BLaER1 treated with 17β-estradiol and CSF1 and Interleukin-3, amounts not matched to agents 10 nM and 100 nM (cell line): Measurements from ENCODE around the gene ZNF629.
A peak's percentile ranks its signal among the peaks of the same experiment; 100 is the strongest.

Experiments
- H3K27ac ChIP-seq, 11 experiments: shearing (Covaris generic); formaldehyde crosslinking; 2 replicates each; pipeline ENCODE4 v1.8.1; 2022
- H3K27me3 ChIP-seq, 11 experiments: shearing (Covaris generic); formaldehyde crosslinking; 2 replicates each; pipeline ENCODE4 v1.8.1; 2022
- H3K36me3 ChIP-seq, 11 experiments: shearing (Covaris generic); formaldehyde crosslinking; 2 replicates each; pipeline ENCODE4 v1.8.1; 2022
- H3K4me1 ChIP-seq, 10 experiments: shearing (Covaris generic); formaldehyde crosslinking; 2 replicates each; pipeline ENCODE4 v1.8.1; 2022
- H3K4me2 ChIP-seq, 11 experiments: shearing (Covaris generic); formaldehyde crosslinking; 2 replicates each; pipeline ENCODE4 v1.8.1; 2022
- H3K4me3 ChIP-seq, 10 experiments: shearing (Covaris generic); formaldehyde crosslinking; 2 replicates each; pipeline ENCODE4 v1.8.1; 2022
- H3K9ac ChIP-seq, 11 experiments: shearing (Covaris generic); formaldehyde crosslinking; 2 replicates each; pipeline ENCODE4 v1.8.1; 2022
- H3K9me3 ChIP-seq, 11 experiments: shearing (Covaris generic); formaldehyde crosslinking; replicated peaks in 1 of 11; 2 replicates each; pipeline ENCODE4 v1.8.1; 2022
- H4K20me1 ChIP-seq, 11 experiments: shearing (Covaris generic); formaldehyde crosslinking; 2 replicates each; pipeline ENCODE4 v1.8.1; 2022
- Cebpa-rat ChIP-seq, 11 experiments: shearing (Covaris generic); IDR thresholded peaks; 2 replicates each; pipeline ENCODE4 v1.8.1; 2022

The ZNF629 gene

DNA sequence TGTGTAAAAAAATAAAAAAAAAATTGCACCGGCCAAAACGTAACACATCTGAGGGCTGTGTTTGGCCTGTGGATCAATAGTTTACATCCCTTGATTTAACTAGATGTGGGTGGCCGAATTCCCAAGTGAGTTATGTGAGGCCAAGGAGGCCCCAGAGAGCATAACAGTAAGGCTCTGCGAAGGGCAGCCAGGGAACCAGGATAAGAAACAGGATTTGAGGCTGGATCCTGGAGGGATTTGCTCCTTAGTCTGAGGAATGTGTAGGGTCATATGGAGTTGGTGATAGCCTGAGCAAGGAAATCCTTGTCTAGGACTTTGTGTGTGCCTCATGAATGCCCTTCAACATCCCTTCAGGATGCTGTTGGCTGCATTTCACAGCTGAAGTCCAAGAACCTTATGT lies 36.8 kb downstream of the ZNF629 start:
- Histone ChIP-seq H3K36me3 (peaks cover 43 to 70% (median 53%) of the 10 kb centered on the region in 11 experiments), H3K4me2 (peak overlapping the region in 8 of 11 experiments; percentile 60 to 79 (median 72); a peak in 7 of 22 replicates)

DNA sequence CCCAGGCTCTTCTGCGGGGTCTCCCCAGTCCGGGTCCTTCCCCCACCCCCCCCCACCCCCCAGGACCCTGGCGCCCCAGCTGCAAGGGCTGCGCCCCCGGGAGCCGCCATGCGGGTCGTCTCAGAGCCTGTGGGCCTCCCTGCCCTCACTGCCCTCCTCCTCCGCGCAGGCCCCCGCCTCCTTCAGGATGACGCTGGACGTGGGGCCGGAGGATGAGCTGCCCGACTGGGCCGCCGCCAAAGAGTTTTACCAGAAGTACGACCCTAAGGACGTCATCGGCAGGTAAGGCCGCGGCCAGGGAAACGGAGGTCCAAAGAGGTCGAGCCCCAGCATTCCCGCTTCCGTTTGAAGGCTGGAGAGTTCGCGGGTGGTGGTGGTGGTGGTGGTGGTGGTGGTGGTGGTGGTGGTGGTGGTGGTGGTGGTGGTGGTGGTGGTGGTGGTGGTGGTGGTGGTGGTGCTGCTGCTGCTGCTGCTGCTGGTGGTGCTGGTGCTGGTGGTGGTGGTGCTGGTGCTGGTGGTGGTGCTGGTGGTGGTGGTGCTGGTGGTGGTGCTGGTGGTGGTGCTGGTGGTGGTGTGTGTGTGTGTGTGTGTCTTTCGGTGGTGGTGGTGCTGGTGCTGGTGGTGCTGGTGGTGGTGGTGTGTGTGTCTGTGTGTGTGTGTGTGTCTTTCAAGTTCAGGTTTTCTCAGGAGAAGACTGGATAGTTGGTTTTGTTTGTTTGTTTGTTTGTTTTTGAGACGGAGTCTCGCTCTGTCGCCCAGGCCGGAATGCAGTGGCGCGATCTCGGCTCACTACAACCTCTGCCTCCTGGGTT lies 38.2 kb downstream of the ZNF629 start:
- Histone ChIP-seq H4K20me1 (peaks cover 0 to 27% (median 6%) of the 10 kb centered on the region in 11 experiments; a peak in 9 of 22 replicates), H3K9ac (peak overlapping the region; percentile 57 to 82 (median 77)), H3K4me3 (peak overlapping the region; percentile 57 to 83 (median 69)), H3K9me3 (no peaks in the 10 kb centered on the region), H3K27me3 (no peaks in the 10 kb centered on the region), H3K36me3 (peaks cover 41 to 70% (median 53%) of the 10 kb centered on the region in 11 experiments), H3K27ac (peak overlapping the region in 7 of 11 experiments; percentile 62 to 86 (median 77); a peak in 15 of 22 replicates), H3K4me1 (peaks cover 11 to 26% (median 18%) of the 10 kb centered on the region in 10 experiments), H3K4me2 (peak overlapping the region; percentile 57 to 87 (median 74))
- TF ChIP-seq Cebpa-rat (IDR thresholded peaks at IDR 0.05) = no peak

More for the DNA sequence above, 36.8 kb downstream of the ZNF629 start:
- Histone ChIP-seq H3K9me3 (no peaks in the 10 kb centered on the region), H3K27ac (no peak overlapping the region), H3K4me3 (0 out of 20 replicates have a peak overlapping the region, but pooled peaks of 1 of the 10 experiments have one; percentile 4), H4K20me1 (peaks cover 0 to 27% (median 6%) of the 10 kb centered on the region in 11 experiments; a peak in 9 of 22 replicates), H3K4me1 (peaks cover 11 to 26% (median 18%) of the 10 kb centered on the region in 10 experiments), H3K9ac (peak overlapping the region in 1 of 11 experiments; percentile 9; a peak in 1 of 22 replicates), H3K27me3 (no peaks in the 10 kb centered on the region)
- TF ChIP-seq Cebpa-rat (IDR thresholded peaks at IDR 0.05) = no peak

DNA sequence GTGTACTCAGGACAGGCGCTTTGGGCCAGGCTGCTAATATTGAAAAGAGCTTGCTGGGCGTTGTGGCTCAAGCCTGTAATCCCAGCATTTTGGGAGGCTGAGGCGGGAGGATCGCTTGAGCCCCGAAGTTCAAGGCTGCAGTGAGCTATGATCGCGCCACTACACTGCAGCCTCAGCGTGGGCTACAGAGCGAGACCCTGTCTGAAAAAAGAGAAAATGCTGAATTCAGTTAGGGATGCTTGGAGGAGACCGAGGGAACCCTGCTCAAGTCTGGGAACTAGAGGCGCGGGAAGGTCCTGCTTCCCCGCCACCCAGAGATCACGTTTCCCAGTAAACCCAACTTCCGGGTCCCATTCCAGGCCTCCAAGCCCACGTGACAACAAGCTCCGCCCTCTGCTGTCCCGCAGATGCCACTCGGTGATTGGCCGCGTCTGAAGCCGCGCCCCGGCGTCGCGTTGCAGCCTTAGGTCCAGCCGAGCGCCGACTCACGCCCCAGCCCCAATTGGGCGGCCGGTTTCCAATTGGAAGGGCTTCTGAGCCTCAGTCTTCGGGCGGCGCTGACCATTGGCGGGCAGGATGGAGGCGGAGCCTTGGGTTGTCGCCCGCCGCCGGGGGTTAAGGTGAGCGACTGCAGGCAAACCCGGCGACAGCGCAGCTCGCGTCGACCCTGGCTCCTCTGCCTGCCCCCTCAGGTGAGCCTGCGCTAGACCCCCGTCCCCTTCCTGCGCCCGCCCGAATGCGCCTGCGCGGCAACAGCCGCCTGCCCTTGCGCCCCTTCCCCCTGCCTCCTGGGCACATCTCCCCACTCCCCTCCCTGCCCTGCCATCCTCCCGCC lies 39.0 kb downstream of the ZNF629 start, which contains the start of gene PHKG2:
TSS of gene PHKG2 (plus strand) at position 627 of the 835 bp plus-strand sequence. CDS start 396 bp downstream, outside the sequence.
- peaks cover 41 to 70% (median 53%) of the 10 kb centered on the region in 11 experiments for H3K36me3 ChIP-seq
- peak within 1 kb of the TSS; percentile 70 to 88 (median 75) for H3K4me2 ChIP-seq
- no peaks in the 10 kb centered on the region for H3K27me3 ChIP-seq
- TF ChIP-seq Cebpa-rat (IDR thresholded peaks at IDR 0.05) = no peak
- H3K9me3 ChIP-seq = no peaks in the 10 kb centered on the region
- peak within 1 kb of the TSS; percentile 57 to 83 (median 69) for H3K4me3 ChIP-seq
- H4K20me1 ChIP-seq = peaks cover 0 to 23% (median 6%) of the 10 kb centered on the region in 11 experiments; a peak in 9 of 22 replicates
- peaks cover 11 to 26% (median 18%) of the 10 kb centered on the region in 10 experiments for H3K4me1 ChIP-seq
- H3K27ac ChIP-seq = peak within 1 kb of the TSS; percentile 66 to 86 (median 79)
- H3K9ac ChIP-seq = peak within 1 kb of the TSS; percentile 57 to 82 (median 77)

DNA sequence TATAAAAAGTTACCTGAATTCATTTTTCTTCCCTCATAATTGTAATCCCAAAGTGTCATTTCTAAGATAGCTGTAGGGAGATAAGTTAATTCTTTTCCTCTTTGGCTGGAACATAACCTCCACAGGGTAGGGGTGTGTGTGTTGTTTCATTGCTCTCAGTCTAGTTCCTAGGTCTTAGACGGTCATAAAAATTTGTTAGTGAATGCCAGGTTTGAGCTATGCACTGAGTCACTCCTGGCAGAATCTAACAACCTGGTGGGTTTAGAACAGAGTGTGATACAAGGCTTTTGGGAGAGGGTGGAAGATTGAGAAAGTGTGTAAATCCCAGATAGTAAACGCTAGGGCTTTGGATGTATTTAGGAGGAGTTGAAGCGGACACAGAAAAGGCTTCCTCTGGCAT lies 39.7 kb downstream of the ZNF629 start:
- H3K4me2 ChIP-seq = peak overlapping the region; percentile 65 to 88 (median 75)
- peaks cover 42 to 70% (median 53%) of the 10 kb centered on the region in 11 experiments for H3K36me3 ChIP-seq
- H3K4me3 ChIP-seq = peak overlapping the region in 9 of 10 experiments; percentile 57 to 83 (median 69); a peak in 15 of 20 replicates
- H3K27me3 ChIP-seq = no peaks in the 10 kb centered on the region
- peak overlapping the region; percentile 66 to 86 (median 79) for H3K27ac ChIP-seq
- H3K9me3 ChIP-seq = no peaks in the 10 kb centered on the region
- no peak for TF ChIP-seq Cebpa-rat (IDR thresholded peaks at IDR 0.05)
- H3K9ac ChIP-seq = peak overlapping the region; percentile 57 to 82 (median 77)
- H4K20me1 ChIP-seq = peaks cover 0 to 23% (median 6%) of the 10 kb centered on the region in 11 experiments; a peak in 8 of 22 replicates
- peaks cover 11 to 26% (median 18%) of the 10 kb centered on the region in 10 experiments for H3K4me1 ChIP-seq

DNA sequence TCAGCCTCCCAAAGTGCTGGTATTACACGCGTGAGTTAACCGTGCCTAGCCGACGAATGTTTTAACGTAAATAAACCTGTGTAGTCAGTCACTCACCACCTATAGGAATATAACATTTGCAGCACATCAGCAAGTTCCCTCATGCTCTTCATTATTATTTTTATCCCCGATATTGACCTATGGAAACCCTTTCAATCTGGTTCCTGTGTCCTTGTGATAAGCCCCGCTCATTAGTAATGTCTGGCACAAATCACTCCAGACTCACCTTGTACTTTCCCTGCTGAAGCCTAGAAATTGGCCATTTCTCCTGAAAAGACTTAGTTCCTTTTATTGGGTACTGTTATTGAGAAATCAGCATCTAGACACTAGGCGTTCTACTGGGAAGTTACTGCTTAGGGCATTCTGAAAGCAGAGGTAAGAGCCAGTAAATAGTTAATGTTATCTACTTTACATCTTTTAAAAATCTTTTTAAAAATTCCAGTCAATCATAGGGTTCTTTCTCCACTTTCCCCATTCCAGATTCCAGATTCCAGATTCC lies 40.3 kb downstream of the ZNF629 start:
- no peaks in the 10 kb centered on the region for H3K9me3 ChIP-seq
- H3K4me3 ChIP-seq = no peak overlapping the region
- TF ChIP-seq Cebpa-rat (IDR thresholded peaks at IDR 0.05) = no peak
- H3K27ac ChIP-seq = no peak overlapping the region
- peak overlapping the region in 2 of 11 experiments; percentile 65 to 81; a peak in 2 of 22 replicates for H3K4me2 ChIP-seq
- H4K20me1 ChIP-seq = peaks cover 0 to 25% (median 6%) of the 10 kb centered on the region in 11 experiments; a peak in 9 of 22 replicates
- H3K4me1 ChIP-seq = peaks cover 11 to 27% (median 18%) of the 10 kb centered on the region in 10 experiments
- H3K27me3 ChIP-seq = no peaks in the 10 kb centered on the region
- H3K36me3 ChIP-seq = peaks cover 43 to 71% (median 54%) of the 10 kb centered on the region in 11 experiments
- H3K9ac ChIP-seq = no peak overlapping the region

DNA sequence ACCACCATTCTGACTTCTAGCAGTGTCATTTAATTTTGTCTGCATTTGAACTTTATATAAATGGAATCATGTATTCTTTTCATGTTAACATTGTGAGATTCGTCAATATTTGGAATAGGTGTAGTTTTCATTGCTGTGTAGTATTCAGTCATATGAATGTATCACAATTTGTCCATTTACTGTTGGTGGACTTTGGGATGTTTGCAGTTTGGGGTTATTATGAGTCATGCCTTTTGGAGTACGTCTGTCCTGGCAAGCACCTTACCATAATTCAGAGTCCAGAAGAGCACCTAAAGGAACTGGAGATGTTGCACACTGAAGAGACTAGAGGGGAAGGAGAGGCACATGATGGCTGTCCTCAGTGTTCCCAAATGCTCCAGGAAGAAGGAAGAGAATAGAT lies 41.9 kb downstream of the ZNF629 start:
- Histone ChIP-seq H3K4me2 (no peak overlapping the region), H3K9ac (no peak overlapping the region), H3K9me3 (no peaks in the 10 kb centered on the region), H3K4me3 (no peak overlapping the region), H3K4me1 (peaks cover 10 to 43% (median 24%) of the 10 kb centered on the region in 10 experiments), H4K20me1 (peaks cover 0 to 27% (median 14%) of the 10 kb centered on the region in 11 experiments; a peak in 14 of 22 replicates), H3K27me3 (no peaks in the 10 kb centered on the region), H3K27ac (no peak overlapping the region), H3K36me3 (peaks cover 38 to 71% (median 56%) of the 10 kb centered on the region in 11 experiments)
- TF ChIP-seq Cebpa-rat (IDR thresholded peaks at IDR 0.05) = no peak

DNA sequence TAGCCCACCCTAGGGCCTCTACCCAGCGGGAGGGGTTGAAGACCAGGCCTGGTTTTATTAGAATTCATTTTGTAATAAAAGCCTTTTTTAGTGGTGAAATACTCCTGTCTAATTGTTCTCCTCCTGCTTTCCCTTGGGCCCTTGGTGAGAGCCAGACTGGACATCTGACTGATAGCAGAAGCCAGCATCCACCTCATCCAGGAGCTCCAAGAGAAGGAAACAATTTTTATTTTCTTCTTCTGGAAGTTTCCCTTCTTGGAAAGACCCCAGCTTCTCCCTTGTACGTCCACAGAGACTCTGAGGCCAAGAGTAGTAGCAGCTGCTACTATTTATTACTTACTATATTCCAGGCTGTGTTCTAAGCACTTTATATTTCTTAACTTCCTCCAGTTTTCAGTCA lies 42.8 kb downstream of the ZNF629 start:
- H3K36me3 ChIP-seq = peaks cover 45 to 76% (median 64%) of the 10 kb centered on the region in 11 experiments

DNA sequence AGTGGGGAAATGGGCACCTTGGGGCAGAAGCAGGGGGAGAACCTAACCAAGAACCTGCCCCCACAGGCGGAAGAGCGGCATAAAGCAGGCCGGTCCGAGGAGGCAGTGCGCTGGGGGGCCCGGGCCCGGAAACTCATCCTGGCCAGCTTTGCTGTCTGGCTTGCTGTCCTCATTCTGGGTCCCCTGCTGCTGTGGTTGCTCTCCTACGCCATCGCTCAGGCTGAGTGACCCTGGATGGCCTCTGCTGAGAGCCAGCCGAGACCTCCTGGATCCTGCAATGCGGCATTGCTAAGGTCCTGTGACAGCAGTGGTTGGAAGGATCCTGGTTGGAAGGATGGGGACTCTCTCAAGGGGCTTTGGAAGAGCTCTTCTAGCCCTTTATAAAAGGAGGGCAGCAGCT lies 43.3 kb downstream of the ZNF629 start:
- Histone ChIP-seq H3K36me3 (peaks cover 50 to 80% (median 68%) of the 10 kb centered on the region in 11 experiments), H3K9me3 (no peaks in the 10 kb centered on the region), H4K20me1 (peaks cover 0 to 32% (median 19%) of the 10 kb centered on the region in 11 experiments; a peak in 17 of 22 replicates), H3K4me3 (no peak overlapping the region), H3K9ac (0 out of 22 replicates have a peak overlapping the region, but pooled peaks of 1 of the 11 experiments have one; percentile 22), H3K4me1 (peaks cover 0 to 43% (median 17%) of the 10 kb centered on the region in 10 experiments; a peak in 14 of 20 replicates), H3K4me2 (no peak overlapping the region), H3K27me3 (no peaks in the 10 kb centered on the region), H3K27ac (no peak overlapping the region)
- TF ChIP-seq Cebpa-rat (IDR thresholded peaks at IDR 0.05) = no peak

More for the DNA sequence above, 42.8 kb downstream of the ZNF629 start:
- 0 out of 22 replicates have a peak overlapping the region, but pooled peaks of 2 of the 11 experiments have one; percentile 16 to 22 for H3K9ac ChIP-seq
- H3K4me3 ChIP-seq = no peak overlapping the region
- H3K4me1 ChIP-seq = peaks cover 1 to 43% (median 18%) of the 10 kb centered on the region in 10 experiments; a peak in 18 of 20 replicates
- TF ChIP-seq Cebpa-rat (IDR thresholded peaks at IDR 0.05) = no peak
- H3K9me3 ChIP-seq = no peaks in the 10 kb centered on the region
- no peak overlapping the region for H3K27ac ChIP-seq
- H3K27me3 ChIP-seq = no peaks in the 10 kb centered on the region
- peaks cover 0 to 27% (median 15%) of the 10 kb centered on the region in 11 experiments; a peak in 16 of 22 replicates for H4K20me1 ChIP-seq
- H3K4me2 ChIP-seq = no peak overlapping the region
